Retinal pigment epithelial cell (primary cell): Measurements from ENCODE around the gene RAB4B.

Experiments used
- DNase-seq: peaks from one replicate; pipeline ENCODE4 v3.0.0-alpha.2; 2010; ENCODE audit warnings: low read depth
- H3K4me3 ChIP-seq: 2 replicates; pipeline ENCODE4 v1.5.1; 2011; ENCODE audit warnings: mild to moderate bottlenecking, low read length, control low read depth, moderate library complexity
- CTCF ChIP-seq: conservative IDR thresholded peaks from 2 replicates; pipeline ENCODE4 v1.5.1; 2011; ENCODE audit warnings: low read depth, low read length, control low read depth, inconsistent platforms

Gene RAB4B

GRCh38 chr19:40785526-40785925 lies 7.5 kb downstream of the RAB4B start:
- TF ChIP-seq CTCF: no peak
- no peak for DNase-seq
- no peak overlapping the region for H3K4me3 ChIP-seq

- no peak for TF ChIP-seq CTCF
- no peak for DNase-seq
- no peak overlapping the region for H3K4me3 ChIP-seq
Measured at GRCh38 chr19:40786060-40787037, 8.3 kb downstream of the RAB4B start.

- DNase-seq: no peak
- no peak for TF ChIP-seq CTCF
- H3K4me3 ChIP-seq: no peak overlapping the region
Measured at GRCh38 chr19:40791349-40791748, 13.3 kb downstream of the RAB4B start.

- no peak for DNase-seq
- no peak overlapping the region for H3K4me3 ChIP-seq
- TF ChIP-seq CTCF: no peak
Measured at GRCh38 chr19:40791996-40792395, 13.9 kb downstream of the RAB4B start.

GRCh38 chr19:40797166-40797962 lies 19.3 kb downstream of the RAB4B start:
- no peak for TF ChIP-seq CTCF
- no peak for DNase-seq
- H3K4me3 ChIP-seq: no peak overlapping the region

- peak; percentile 49 for TF ChIP-seq CTCF
- H3K4me3 ChIP-seq: peak overlapping the region; percentile 69
- no peak for DNase-seq
Measured at GRCh38 chr19:40797963-40798682, 20.1 kb downstream of the RAB4B start.
